T1000 (cell line): Measurements from ENCODE around the gene TMEM87A.

Experiments used
- DNase-seq: peaks from one replicate; lab custom pipeline; 2025; ENCODE audit warnings: mixed read lengths; lab: John Stamatoyannopoulos, UW

Gene TMEM87A

GRCh38 chr15:42202653-42203052 lies 70.6 kb downstream of the TMEM87A start:
- no peak for DNase-seq

- no peak for DNase-seq
These were observed 71.4 kb downstream of the TMEM87A start for GRCh38 chr15:42201801-42202200.

- DNase-seq = no peak
These were observed 74.1 kb downstream of the TMEM87A start for GRCh38 chr15:42199126-42199525.

- no peak for DNase-seq
These were observed 74.7 kb downstream of the TMEM87A start for GRCh38 chr15:42198516-42198915.

- no peak for DNase-seq
These were observed 78.7 kb downstream of the TMEM87A start for GRCh38 chr15:42194513-42194912.

- no peak for DNase-seq
These were observed 79.8 kb downstream of the TMEM87A start for GRCh38 chr15:42193383-42193782.

- no peak for DNase-seq
These were observed 81.5 kb downstream of the TMEM87A start for GRCh38 chr15:42191610-42192346.

GRCh38 chr15:42190370-42190769 lies 82.9 kb downstream of the TMEM87A start:
- DNase-seq = no peak

- DNase-seq = no peak
These were observed 87.4 kb downstream of the TMEM87A start for GRCh38 chr15:42185801-42186200.

- DNase-seq = no peak
These were observed 88.5 kb downstream of the TMEM87A start for GRCh38 chr15:42184736-42185135.

GRCh38 chr15:42184296-42184695 lies 88.9 kb downstream of the TMEM87A start:
- DNase-seq = no peak

- no peak for DNase-seq
These were observed 90.3 kb downstream of the TMEM87A start for GRCh38 chr15:42182961-42183360.

GRCh38 chr15:42182328-42182886 lies 90.8 kb downstream of the TMEM87A start:
- no peak for DNase-seq

GRCh38 chr15:42178056-42178455 lies 95.2 kb downstream of the TMEM87A start:
- DNase-seq = no peak

- DNase-seq = no peak
These were observed 97.6 kb downstream of the TMEM87A start for GRCh38 chr15:42175671-42176070.

GRCh38 chr15:42172475-42172874 lies 100.8 kb downstream of the TMEM87A start:
- DNase-seq = no peak

- DNase-seq = no peak
These were observed 101.4 kb downstream of the TMEM87A start for GRCh38 chr15:42171795-42172194.

- no peak for DNase-seq
These were observed 102.1 kb downstream of the TMEM87A start for GRCh38 chr15:42171122-42171521.

- no peak for DNase-seq
These were observed 106.8 kb downstream of the TMEM87A start for GRCh38 chr15:42166225-42166940.

GRCh38 chr15:42165106-42165505 lies 108.1 kb downstream of the TMEM87A start:
- no peak for DNase-seq

GRCh38 chr15:42163947-42164550 lies 109.2 kb downstream of the TMEM87A start:
- DNase-seq = no peak

- DNase-seq = no peak
These were observed 109.9 kb downstream of the TMEM87A start for GRCh38 chr15:42163291-42163690.
